T-helper 1 cell treated with Interleukin-12 subunit alpha and Interleukin-12 subunit beta and Interleukin-4 antibody, amounts not matched to agents 30 μg/mL and 1 μg/mL, for 36 hours (primary cell): ENCODE data around the gene CSNK2B.

Experiments used
- H3K27ac Mint-ChIP-seq: one replicate; pipeline ENCODE4 v1.8.0; 2021; ENCODE audit warnings: mild to moderate bottlenecking, mixed read lengths
- H3K27me3 Mint-ChIP-seq: one replicate; pipeline ENCODE4 v1.8.0; 2021; ENCODE audit warnings: low read depth, mixed read lengths
- H3K36me3 Mint-ChIP-seq: one replicate; pipeline ENCODE4 v1.8.0; 2021; ENCODE audit warnings: low read depth, mixed read lengths
- H3K4me1 Mint-ChIP-seq: one replicate; pipeline ENCODE4 v1.8.0; 2021; ENCODE audit warnings: low read depth, mixed read lengths
- H3K4me3 Mint-ChIP-seq: one replicate; pipeline ENCODE4 v1.8.0; 2021; ENCODE audit warnings: mild to moderate bottlenecking, moderate library complexity, mixed read lengths
- H3K9me3 Mint-ChIP-seq: one replicate; pipeline ENCODE4 v1.8.0; 2021; ENCODE audit warnings: mixed read lengths

Gene CSNK2B

GRCh38 chr6:31665501-31666336 is at the start of gene CSNK2B:
TSS of gene CSNK2B (plus strand) at chr6:31666080. CDS start at chr6:31666832, 752 bp downstream.
- Mint-ChIP-seq H3K4me3 (peak within 1 kb of the TSS; percentile 95), H3K27me3 (no peaks in the 10 kb centered on the region), H3K27ac (peak within 1 kb of the TSS; percentile 95), H3K36me3 (peaks cover 74% of the 10 kb centered on the region), H3K4me1 (peaks cover 50% of the 10 kb centered on the region), H3K9me3 (no peaks in the 10 kb centered on the region)

DNA sequence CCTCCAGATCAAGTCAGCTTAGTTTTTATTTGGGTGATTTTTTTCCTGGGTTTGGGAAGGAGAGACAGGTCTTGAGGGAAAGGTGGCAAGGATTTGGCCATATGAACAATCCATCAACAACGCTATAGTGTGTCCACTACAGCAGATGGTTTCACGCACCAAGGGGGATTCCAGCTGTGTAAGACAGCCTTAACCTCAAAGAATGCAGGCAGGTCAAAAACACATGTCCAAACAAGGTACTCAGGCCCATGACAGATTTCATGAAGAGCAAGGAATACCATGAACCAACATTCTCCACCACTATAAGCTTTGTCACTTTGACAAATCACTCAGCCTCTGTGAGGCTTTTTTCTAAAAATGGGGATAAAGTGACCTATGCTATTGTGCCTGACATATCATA is 48.9 kb upstream of the CSNK2B start:
- Mint-ChIP-seq H3K4me3 (peak overlapping the region; percentile 78), H3K36me3 (peaks cover 12% of the 10 kb centered on the region), H3K4me1 (peaks cover 40% of the 10 kb centered on the region), H3K27ac (peak overlapping the region; percentile 33), H3K27me3 (no peaks in the 10 kb centered on the region), H3K9me3 (no peaks in the 10 kb centered on the region)

DNA sequence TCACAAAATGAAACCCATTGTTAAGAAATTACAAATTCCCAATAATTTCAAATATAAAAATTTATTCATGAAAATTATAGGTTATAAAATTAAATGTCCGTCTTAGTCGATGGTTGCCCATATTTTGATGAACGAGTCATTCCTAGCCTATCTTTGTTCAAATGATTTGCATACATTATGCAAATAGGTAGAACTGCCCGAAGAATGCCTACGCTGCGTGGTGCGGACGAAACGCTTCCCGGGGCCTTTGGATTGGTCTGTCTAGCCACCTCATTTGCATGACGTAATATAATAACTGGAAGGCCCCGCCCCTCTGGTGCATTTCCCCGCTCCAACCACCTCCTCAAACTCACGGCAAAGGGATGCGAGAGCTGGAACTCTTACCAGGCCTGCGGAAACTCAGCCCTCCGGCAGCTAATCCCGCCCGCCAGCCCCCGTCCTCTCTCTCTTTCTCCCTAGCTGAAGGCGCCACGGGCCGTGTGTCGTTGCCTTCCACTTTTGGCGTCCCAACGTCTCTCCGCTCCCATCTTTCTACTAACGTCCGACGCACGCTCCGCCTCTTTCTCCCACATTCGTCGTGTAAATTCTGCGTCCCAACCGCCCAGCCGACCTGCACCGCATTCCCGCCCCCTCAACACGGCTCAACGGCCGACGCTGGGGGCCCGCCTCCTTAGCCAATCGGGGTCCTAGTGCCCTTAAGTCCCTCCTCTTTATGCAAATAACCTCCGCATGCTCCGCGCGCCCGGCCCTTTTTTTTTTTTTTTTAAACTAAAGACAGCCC is 45.9 kb upstream of the CSNK2B start:
- peaks cover 27% of the 10 kb centered on the region for H3K36me3 Mint-ChIP-seq
- peaks cover 41% of the 10 kb centered on the region for H3K4me1 Mint-ChIP-seq
- H3K4me3 Mint-ChIP-seq = peak overlapping the region; percentile 91
- no peaks in the 10 kb centered on the region for H3K27me3 Mint-ChIP-seq
- H3K27ac Mint-ChIP-seq = peak overlapping the region; percentile 98
- no peaks in the 10 kb centered on the region for H3K9me3 Mint-ChIP-seq

DNA sequence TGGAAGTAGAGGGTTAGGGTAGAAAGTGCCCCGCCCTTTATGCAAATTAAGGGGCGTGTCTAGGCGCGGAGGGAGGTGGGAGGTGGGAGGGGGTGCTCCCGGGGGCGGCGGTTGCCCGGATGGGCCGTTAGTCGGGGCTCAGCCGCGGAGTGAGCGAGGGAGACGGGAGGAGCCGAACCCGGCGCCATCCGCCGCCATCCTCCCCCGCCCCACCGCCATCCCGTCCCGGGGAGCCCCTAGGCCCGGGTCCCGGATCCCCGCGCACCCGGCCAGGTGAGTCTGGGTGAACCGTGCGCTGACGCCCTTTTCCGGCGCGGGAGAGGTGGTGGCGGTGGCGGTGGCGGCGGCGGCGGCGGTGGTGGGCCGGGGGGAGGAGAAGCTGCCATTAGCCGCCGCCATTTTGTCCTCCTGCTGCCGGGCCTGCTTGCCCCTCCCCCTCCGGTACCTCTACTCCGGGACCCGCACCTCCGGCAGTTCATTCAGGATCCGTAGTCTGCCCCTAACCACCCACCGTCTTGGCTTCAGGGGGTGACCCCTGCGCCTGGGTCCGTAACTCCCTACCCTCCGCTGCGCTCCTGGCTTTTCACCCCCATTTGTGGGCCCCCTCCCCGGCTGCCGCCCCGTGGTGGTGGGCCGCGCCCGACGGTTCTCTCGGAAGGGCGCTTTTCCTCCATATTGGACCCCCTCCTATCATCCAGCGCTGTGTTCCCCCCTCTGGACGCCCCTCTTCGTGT is 45.1 kb upstream of the CSNK2B start, which contains the start of gene PRRC2A:
TSS of gene PRRC2A (plus strand) at position 130 of the 734 bp plus-strand sequence. CDS start 2,075 bp downstream, outside the sequence.
- Mint-ChIP-seq H3K36me3 (peaks cover 33% of the 10 kb centered on the region), H3K4me1 (peaks cover 35% of the 10 kb centered on the region)

DNA sequence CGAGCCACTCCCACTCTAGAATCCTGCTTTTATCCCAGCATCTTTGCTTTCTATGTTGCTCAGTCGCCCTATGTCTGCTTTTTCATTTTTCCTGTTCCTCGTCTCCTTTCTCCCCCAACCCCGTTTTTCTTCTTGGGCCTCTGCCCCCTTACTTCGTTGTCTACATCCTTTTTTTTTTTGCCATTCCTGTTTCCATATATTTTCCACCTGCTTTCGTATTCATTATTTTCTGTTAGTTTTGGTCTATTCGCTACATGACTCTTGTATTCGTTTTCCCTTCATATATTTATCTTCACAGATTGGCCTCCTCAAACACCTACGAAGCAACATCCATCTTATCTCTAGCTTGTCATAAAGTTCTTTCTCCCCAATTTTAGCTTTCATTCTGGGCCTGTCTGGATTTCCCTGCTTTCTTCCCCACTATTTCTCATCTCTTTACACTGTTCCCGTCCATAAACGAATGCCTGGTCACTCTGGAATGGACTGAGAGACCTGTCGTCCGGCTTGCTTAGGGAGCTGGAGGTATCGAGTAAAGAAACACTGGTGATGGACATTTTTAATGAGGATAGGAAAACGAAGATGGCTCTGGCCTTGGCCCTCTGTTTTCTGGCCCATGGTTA is 44.5 kb upstream of the CSNK2B start:
- Mint-ChIP-seq H3K27me3 (no peaks in the 10 kb centered on the region), H3K9me3 (no peaks in the 10 kb centered on the region), H3K36me3 (peaks cover 40% of the 10 kb centered on the region), H3K4me1 (peaks cover 28% of the 10 kb centered on the region), H3K27ac (peak overlapping the region; percentile 93), H3K4me3 (peak overlapping the region; percentile 96)

More for the DNA sequence above, 45.1 kb upstream of the CSNK2B start, which contains the start of gene PRRC2A:
- Mint-ChIP-seq H3K27me3 (no peaks in the 10 kb centered on the region), H3K4me3 (peak within 1 kb of the TSS; percentile 96), H3K9me3 (no peaks in the 10 kb centered on the region), H3K27ac (peak within 1 kb of the TSS; percentile 98)

- Mint-ChIP-seq H3K27ac (peak overlapping the region; percentile 93), H3K27me3 (no peaks in the 10 kb centered on the region), H3K4me1 (peaks cover 22% of the 10 kb centered on the region), H3K4me3 (peak overlapping the region; percentile 96), H3K9me3 (no peaks in the 10 kb centered on the region), H3K36me3 (peaks cover 40% of the 10 kb centered on the region)
Measured at GRCh38 chr6:31621991-31622390, 43.9 kb upstream of the CSNK2B start.

DNA sequence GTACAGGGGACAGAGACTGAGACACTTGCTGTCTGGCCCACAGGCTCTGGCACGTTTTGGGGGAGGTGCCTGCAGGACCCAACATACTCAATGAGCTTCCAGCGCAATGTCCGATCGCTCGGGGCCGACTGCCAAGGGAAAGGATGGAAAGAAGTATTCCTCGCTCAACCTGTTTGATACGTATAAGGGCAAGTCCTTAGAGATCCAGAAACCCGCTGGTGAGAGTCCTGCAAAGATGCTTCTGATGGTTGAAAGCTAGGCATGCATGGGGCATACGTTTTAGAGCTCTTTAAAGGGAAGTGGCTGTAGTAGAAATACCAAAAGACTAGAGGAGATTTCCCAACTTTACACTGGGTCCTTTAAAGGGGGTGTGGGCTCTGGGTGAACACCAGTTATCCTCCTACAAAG is 43.2 kb upstream of the CSNK2B start:
- Mint-ChIP-seq H3K9me3 (no peaks in the 10 kb centered on the region), H3K4me1 (peaks cover 26% of the 10 kb centered on the region), H3K36me3 (peaks cover 46% of the 10 kb centered on the region), H3K4me3 (peak overlapping the region; percentile 96), H3K27ac (no peak overlapping the region), H3K27me3 (no peaks in the 10 kb centered on the region)

- Mint-ChIP-seq H3K4me1 (peaks cover 25% of the 10 kb centered on the region), H3K4me3 (no peak overlapping the region), H3K27me3 (no peaks in the 10 kb centered on the region), H3K36me3 (peaks cover 54% of the 10 kb centered on the region), H3K9me3 (no peaks in the 10 kb centered on the region), H3K27ac (no peak overlapping the region)
Measured at GRCh38 chr6:31624070-31624469, 41.8 kb upstream of the CSNK2B start.

- no peak overlapping the region for H3K4me3 Mint-ChIP-seq
- peaks cover 68% of the 10 kb centered on the region for H3K36me3 Mint-ChIP-seq
- peaks cover 18% of the 10 kb centered on the region for H3K4me1 Mint-ChIP-seq
- no peak overlapping the region for H3K27ac Mint-ChIP-seq
- no peaks in the 10 kb centered on the region for H3K27me3 Mint-ChIP-seq
- no peaks in the 10 kb centered on the region for H3K9me3 Mint-ChIP-seq
Measured at GRCh38 chr6:31626952-31627351, 38.9 kb upstream of the CSNK2B start.

DNA sequence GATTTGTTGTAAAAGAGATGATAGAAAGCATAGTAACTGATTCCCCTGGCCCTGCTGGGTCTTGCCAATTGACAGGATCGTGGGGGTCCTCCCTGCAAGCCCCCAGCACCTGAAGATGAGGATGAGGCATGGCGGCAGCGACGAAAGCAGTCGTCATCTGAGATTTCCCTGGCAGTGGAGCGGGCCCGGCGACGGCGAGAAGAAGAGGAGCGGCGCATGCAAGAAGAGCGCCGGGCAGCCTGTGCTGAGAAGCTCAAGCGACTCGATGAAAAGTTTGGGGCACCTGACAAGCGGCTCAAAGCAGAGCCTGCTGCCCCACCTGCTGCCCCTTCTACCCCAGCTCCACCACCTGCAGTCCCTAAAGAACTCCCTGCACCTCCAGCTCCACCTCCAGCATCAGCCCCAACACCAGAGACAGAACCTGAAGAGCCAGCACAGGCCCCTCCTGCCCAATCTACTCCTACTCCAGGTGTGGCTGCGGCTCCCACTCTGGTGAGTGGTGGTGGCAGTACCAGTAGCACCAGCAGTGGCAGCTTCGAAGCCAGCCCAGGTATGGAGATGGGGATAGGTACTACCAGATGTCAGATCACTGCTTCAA is 38.1 kb upstream of the CSNK2B start:
- H3K36me3 Mint-ChIP-seq = peaks cover 62% of the 10 kb centered on the region
- no peaks in the 10 kb centered on the region for H3K27me3 Mint-ChIP-seq
- no peak overlapping the region for H3K27ac Mint-ChIP-seq
- H3K4me1 Mint-ChIP-seq = peaks cover 9% of the 10 kb centered on the region
- H3K9me3 Mint-ChIP-seq = no peaks in the 10 kb centered on the region
- no peak overlapping the region for H3K4me3 Mint-ChIP-seq

DNA sequence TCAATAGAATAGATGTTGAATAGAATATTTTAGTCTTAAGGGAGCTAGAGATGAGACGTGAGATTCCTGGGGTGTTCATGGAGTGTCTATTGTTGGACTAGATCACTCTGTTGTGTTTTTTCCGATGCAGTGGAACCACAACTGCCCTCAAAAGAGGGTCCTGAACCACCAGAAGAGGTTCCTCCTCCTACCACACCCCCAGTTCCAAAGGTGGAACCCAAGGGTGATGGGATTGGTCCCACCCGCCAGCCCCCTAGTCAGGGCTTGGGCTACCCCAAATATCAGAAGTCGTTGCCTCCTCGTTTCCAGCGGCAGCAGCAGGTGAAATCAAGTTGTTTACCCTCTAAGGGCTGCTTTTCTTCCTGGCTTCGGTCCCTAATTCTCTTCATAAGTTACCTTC is 36.9 kb upstream of the CSNK2B start:
- peaks cover 60% of the 10 kb centered on the region for H3K36me3 Mint-ChIP-seq
- peaks cover 6% of the 10 kb centered on the region for H3K4me1 Mint-ChIP-seq
- no peak overlapping the region for H3K4me3 Mint-ChIP-seq
- H3K9me3 Mint-ChIP-seq = no peaks in the 10 kb centered on the region
- H3K27me3 Mint-ChIP-seq = no peaks in the 10 kb centered on the region
- no peak overlapping the region for H3K27ac Mint-ChIP-seq

DNA sequence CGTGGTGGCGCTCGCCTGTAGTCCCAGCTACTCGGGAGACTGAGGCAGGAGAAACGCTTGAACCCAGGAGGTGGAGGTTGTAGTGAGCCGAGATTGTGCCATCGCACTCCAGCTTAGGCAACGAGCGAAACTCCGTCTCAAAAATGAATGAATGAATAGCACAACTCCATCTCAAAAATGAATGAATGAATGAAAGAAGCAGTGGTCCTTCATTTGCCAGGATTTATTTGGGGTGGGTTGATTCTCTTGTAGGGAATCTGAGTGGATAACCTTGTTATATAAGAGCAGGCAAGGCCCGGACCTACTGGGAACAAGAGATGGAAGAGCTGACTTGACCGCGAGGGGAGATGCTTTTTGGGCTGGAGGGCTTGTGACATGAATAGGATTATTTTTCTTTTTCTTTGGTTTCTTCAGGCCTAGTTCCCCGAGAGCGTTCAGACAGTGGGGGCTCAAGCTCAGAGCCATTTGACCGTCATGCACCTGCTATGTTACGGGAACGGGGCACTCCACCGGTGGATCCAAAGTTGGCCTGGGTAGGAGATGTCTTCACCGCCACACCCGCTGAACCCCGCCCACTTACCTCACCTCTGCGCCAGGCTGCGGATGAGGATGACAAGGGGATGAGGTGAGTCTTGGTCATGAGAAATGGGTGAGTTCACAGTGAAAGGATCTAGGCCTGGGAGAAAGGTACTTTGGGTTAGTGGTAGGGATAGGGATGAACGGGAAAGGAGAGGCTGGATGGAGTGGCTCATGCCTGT is 35.5 kb upstream of the CSNK2B start:
- no peak overlapping the region for H3K27ac Mint-ChIP-seq
- no peak overlapping the region for H3K4me3 Mint-ChIP-seq
- H3K9me3 Mint-ChIP-seq = no peaks in the 10 kb centered on the region
- peaks cover 7% of the 10 kb centered on the region for H3K4me1 Mint-ChIP-seq
- peaks cover 63% of the 10 kb centered on the region for H3K36me3 Mint-ChIP-seq
- no peaks in the 10 kb centered on the region for H3K27me3 Mint-ChIP-seq

- Mint-ChIP-seq H3K4me1 (peaks cover 7% of the 10 kb centered on the region), H3K27ac (no peak overlapping the region), H3K9me3 (no peaks in the 10 kb centered on the region), H3K36me3 (peaks cover 59% of the 10 kb centered on the region), H3K27me3 (no peaks in the 10 kb centered on the region), H3K4me3 (no peak overlapping the region)
Measured at GRCh38 chr6:31631209-31631608, 34.7 kb upstream of the CSNK2B start.
